A549 (cell line): ENCODE results near the gene RIPOR2. TPM values are rescaled to one million over a fixed set of nuclear protein-coding genes. Genes with fewer than 3 reads are reported as not detected.
A peak's percentile ranks its signal among the peaks of the same experiment; 100 is the strongest.
"Not testable (repeated sequence)": the region's sequence is repeated elsewhere in the genome, so short reads cannot be mapped to it uniquely, and the experiment has no call there.

Experiments
- ATAC-seq, 2 experiments: fragments of 200-7000 bp in 1 of 2; fragments of >200 bp in 1 of 2; cut with Nextera tagmentation in 1 of 2; cut with Tn5 transposase in 1 of 2; 3 replicates each; pipeline versions ENCODE4 v1.8.0 to v1.9.1; 2018 to 2020; ENCODE audit warnings: mild to moderate bottlenecking in 1 of 2, moderate library complexity in 1 of 2
- CTCF ChIA-PET: fragments of 300-600 bp; sonication (Branson Sonifier 250); formaldehyde crosslinking; extraction: SDS; loops from one replicate; lab custom pipeline; 2021; ENCODE audit warnings: antibody characterized with exemption, inconsistent platforms; lab: Yijun Ruan, JAX
- POLR2A ChIA-PET: fragments of 350-600 bp; formaldehyde crosslinking; extraction: SDS; loops from one replicate; lab custom pipeline; 2021; ENCODE audit warnings: antibody characterized with exemption, inconsistent platforms; lab: Yijun Ruan, JAX
- DNase-seq, 2 experiments: peaks; one replicate each; pipeline versions ENCODE4 v3.0.0 to v3.0.0-alpha.2; 2011 to 2016; ENCODE audit warnings: low read depth in 1 of 2, low spot score in 1 of 2
- FAIRE-seq: peaks from 2 replicates; lab custom pipeline; 2011; peaks lifted over from hg19 to GRCh38; lab: Jason Lieb, UNC
- H3K27ac ChIP-seq, 2 experiments: fragments of >200 bp; sonication (Bioruptor Twin); formaldehyde crosslinking; 3 replicates each; pipeline ENCODE4 v1.5.1; 2016 to 2017
- H3K4me1 ChIP-seq: fragments of >200 bp; sonication (Bioruptor Twin); formaldehyde crosslinking; 3 replicates; pipeline ENCODE4 v1.6.1; 2016
- H3K4me2 ChIP-seq: fragments of >200 bp; sonication (Bioruptor Twin); formaldehyde crosslinking; 3 replicates; pipeline ENCODE4 v1.6.1; 2016
- H3K4me3 ChIP-seq: fragments of >200 bp; sonication (Bioruptor Twin); formaldehyde crosslinking; 3 replicates; pipeline ENCODE4 v1.5.1; 2016
- H3K9me3 ChIP-seq: fragments of >200 bp; sonication (Bioruptor Twin); formaldehyde crosslinking; 3 replicates; pipeline ENCODE4 v1.6.1; 2016
- CTCF ChIP-seq: fragments of >200 bp; sonication (Bioruptor Twin); formaldehyde crosslinking; IDR thresholded peaks from 3 replicates; pipeline ENCODE4 v1.5.1; 2016
- ELK1 ChIP-seq: fragments of 150-350 bp; IDR thresholded peaks from 2 replicates; pipeline ENCODE4 v1.6.1; 2014; ENCODE audit warnings: low read depth, mild to moderate bottlenecking, low read length
- FOSB ChIP-seq: fragments of 250-450 bp; sonication (Bioruptor Pico); IDR thresholded peaks from 2 replicates; pipeline ENCODE4 v1.5.0; 2020; ENCODE audit warnings: mild to moderate bottlenecking, moderate library complexity
- FOSL2 ChIP-seq, 2 experiments: fragments of 450-650 bp in 1 of 2; fragments of >200 bp in 1 of 2; sonication (Bioruptor Twin) in 1 of 2; formaldehyde crosslinking; IDR thresholded peaks; 2 replicates each; pipeline versions ENCODE4 v1.5.0 to v1.6.1; 2016 to 2020; ENCODE audit warnings: mild to moderate bottlenecking in 1 of 2, moderate library complexity in 1 of 2
- GATA3 ChIP-seq: IDR thresholded peaks from 2 replicates; pipeline ENCODE4 v1.6.1; 2012; ENCODE audit warnings: borderline replicate concordance
- HEYL ChIP-seq: fragments of 250-450 bp; sonication (Bioruptor Pico); IDR thresholded peaks from 2 replicates; pipeline ENCODE4 v1.8.0; 2021; ENCODE audit warnings: mild to moderate bottlenecking, moderate library complexity
- KDM5A ChIP-seq: fragments of 200-600 bp; sonication (generic); IDR thresholded peaks from 2 replicates; pipeline ENCODE4 v1.6.1; 2016; ENCODE audit warnings: antibody characterized with exemption, mild to moderate bottlenecking
- MAFK ChIP-seq: fragments of 450-650 bp; IDR thresholded peaks from 2 replicates; pipeline ENCODE4 v1.6.1; 2014; ENCODE audit not compliant: partially characterized antibody
- MAX ChIP-seq: IDR thresholded peaks from 2 replicates; pipeline ENCODE4 v1.6.1; 2012
- POLR2AphosphoS2 ChIP-seq: conservative IDR thresholded peaks from 2 replicates; pipeline ENCODE4 v1.6.1; 2012; ENCODE audit warnings: low read length, improper control_type of control experiment, inconsistent platforms
- RAD21 ChIP-seq, 2 experiments: fragments of >200 bp in 1 of 2; sonication (Bioruptor Twin) in 1 of 2; formaldehyde crosslinking in 1 of 2; IDR thresholded peaks in 1 of 2; conservative IDR thresholded peaks in 1 of 2; 2 replicates in 1 of 2; 3 replicates in 1 of 2; pipeline ENCODE4 v1.6.1; 2012 to 2018; ENCODE audit warnings: inconsistent platforms in 1 of 2
- RARB ChIP-seq: fragments of 250-450 bp; sonication (Bioruptor Pico); IDR thresholded peaks from 2 replicates; pipeline ENCODE4 v1.8.0; 2021; ENCODE audit warnings: mild to moderate bottlenecking, moderate library complexity
- SMC3 ChIP-seq: fragments of >200 bp; sonication (Bioruptor Twin); formaldehyde crosslinking; IDR thresholded peaks from 3 replicates; pipeline ENCODE4 v1.6.1; 2018; ENCODE audit warnings: inconsistent platforms
- USF2 ChIP-seq: fragments of 450-650 bp; IDR thresholded peaks from 2 replicates; pipeline ENCODE4 v1.6.1; 2014; ENCODE audit warnings: antibody characterized with exemption
- ZSCAN20 ChIP-seq: fragments of 250-450 bp; sonication (Bioruptor Pico); IDR thresholded peaks from 2 replicates; pipeline ENCODE4 v1.8.0; 2022; ENCODE audit warnings: mild to moderate bottlenecking, moderate library complexity
- WGBS: methylation state at CpG from one replicate; pipeline ENCODE4 v1.1.6; 2017; ENCODE audit errors: missing lambda C conversion rate; 5-methylcytosine and 5-hydroxymethylcytosine counted together
- polyA plus RNA-seq, 4 experiments: library from polyadenylated mRNA; depleted of rRNA in 3 of 4; stranded (reverse); fragments of >200 nt; fragmentation: RNase III in 1 of 4; extraction: RNeasy Plus Mini Kit Qiagen cat#74134 plus additional on column Dnase treatment in 1 of 4; gene quantifications; 2 replicates in 3 of 4; 3 replicates in 1 of 4; pipeline ENCODE4 v1.2.3, GENCODE V29; 2011 to 2017

RIPOR2 gene
- polyA plus RNA-seq, 2 of the 4 experiments (the other 2 are of a cell fraction) = 0.01 TPM; not detected in 1

GRCh38 chr6:24766680-24767462, 168.9 kb downstream of the RIPOR2 start:
- CTCF ChIA-PET = interaction anchor here (0.6 to 4.1 kb wide), 23 partner anchors 8 to 241 kb away, joined by 3 to 16 read pairs (median 5); partner anchors contain the start of gene C6orf62
- ATAC-seq = peak in 1 of 2 experiments; percentile 68; a peak in 3 of 6 replicates
- WGBS = 33% methylated on average over 9 of the region's 9 CpGs
- no peak overlapping the region for H3K27ac ChIP-seq
- no peak for FAIRE-seq
- H3K4me1 ChIP-seq = no peaks in the 10 kb centered on the region
- H3K4me3 ChIP-seq = no peak overlapping the region
- peak; percentile 20 to 21 for DNase-seq
- peak overlapping the region; percentile 36; the same call in 2 of the 3 replicates for H3K4me2 ChIP-seq
- H3K9me3 ChIP-seq = no peaks in the 10 kb centered on the region
- POLR2A ChIA-PET = no interaction called here
- TF ChIP-seq GATA3 = no peak
- no peak for TF ChIP-seq FOSL2 (IDR thresholded peaks at IDR 0.05)
- no peak for TF ChIP-seq FOSL2 (CRISPR knock-in tag; IDR thresholded peaks at IDR 0.05)
- TF ChIP-seq CTCF = peak; percentile 59
- TF ChIP-seq SMC3 = peak; percentile 50
- TF ChIP-seq RAD21 (conservative IDR thresholded peaks at IDR 0.05 in 1 of 2, IDR thresholded peaks at IDR 0.05 in 1 of 2) = peak; percentile 68

GRCh38 chr6:24765968-24766367, 169.8 kb downstream of the RIPOR2 start:
- H3K27ac ChIP-seq, H3K4me3 ChIP-seq, ATAC-seq, H3K4me2 ChIP-seq, DNase-seq, FAIRE-seq, H3K9me3 ChIP-seq, H3K4me1 ChIP-seq: not testable (repeated sequence)
- WGBS = 100% methylated on average over 1 of the region's 26 CpGs
- ChIA-PET CTCF (interaction anchor here (0.9 to 4.1 kb wide), 14 partner anchors 8 to 240 kb away, joined by 3 to 16 read pairs (median 6); partner anchors contain the start of gene C6orf62), POLR2A (interaction anchor here (0.6 kb wide), 1 partner anchor 184 kb away, joined by 3 read pairs; no protein-coding TSS in a partner anchor)

GRCh38 chr6:24764833-24765828, 170.6 kb downstream of the RIPOR2 start:
- POLR2A ChIA-PET = interaction anchor here (0.6 kb wide), 1 partner anchor 183 kb away, joined by 3 read pairs; no protein-coding TSS in a partner anchor
- DNase-seq, FAIRE-seq, ATAC-seq, H3K4me3 ChIP-seq, H3K4me2 ChIP-seq, H3K4me1 ChIP-seq, H3K27ac ChIP-seq, H3K9me3 ChIP-seq: not testable (repeated sequence)
- CTCF ChIA-PET = interaction anchor here (1.0 to 4.1 kb wide), 7 partner anchors 12 to 240 kb away, joined by 3 to 16 read pairs (median 6); no protein-coding TSS in a partner anchor
- 82% methylated on average over 19 of the region's 20 CpGs for WGBS

GRCh38 chr6:24763578-24763977, 172.2 kb downstream of the RIPOR2 start:
- TF ChIP-seq USF2 = no peak
- TF ChIP-seq RARB = no peak
- no peak for TF ChIP-seq KDM5A
- TF ChIP-seq HEYL = no peak
- no peak for TF ChIP-seq POLR2AphosphoS2
- TF ChIP-seq ZSCAN20 = no peak
- no peak for TF ChIP-seq MAFK
- no peak for TF ChIP-seq ELK1
- no peak for TF ChIP-seq MAX
- TF ChIP-seq FOSB (CRISPR knock-in tag) = no peak
- DNase-seq (no peak), ATAC-seq (no peak), FAIRE-seq (no peak)
- H3K9me3 ChIP-seq = no peaks in the 10 kb centered on the region
- no peak overlapping the region for H3K4me2 ChIP-seq
- ChIA-PET POLR2A (no interaction called here), CTCF (no interaction called here)
- WGBS = 63% methylated on average over 3 of the region's 3 CpGs
- H3K4me3 ChIP-seq = no peak overlapping the region
- 0 out of 6 replicates have a peak overlapping the region, but pooled peaks of 1 of the 2 experiments have one; percentile 31 for H3K27ac ChIP-seq
- no peaks in the 10 kb centered on the region for H3K4me1 ChIP-seq
